Measurements from ENCODE around the gene HSP90AA1.

Gene HSP90AA1

DNA sequence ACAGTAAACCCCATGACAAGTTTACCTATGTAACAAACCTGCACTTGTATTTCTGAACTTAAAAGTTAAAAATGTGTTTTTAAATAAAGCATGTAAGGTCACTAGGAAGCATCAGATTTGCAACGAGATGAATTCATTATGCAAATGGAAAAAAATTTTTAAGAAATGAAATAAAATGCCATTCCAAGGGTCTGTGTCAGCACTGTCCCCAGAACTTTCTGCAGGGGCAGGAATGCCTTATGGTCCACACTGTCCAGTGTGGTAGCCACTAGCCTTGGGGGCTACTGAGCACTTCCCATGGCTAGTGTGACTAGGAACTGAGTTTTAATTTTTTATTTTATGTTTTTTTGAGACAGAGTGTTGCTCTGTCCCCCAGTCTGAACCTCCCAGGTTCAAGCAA is 49.2 kb downstream of the HSP90AA1 start:
- no peak for DNase-seq

DNA sequence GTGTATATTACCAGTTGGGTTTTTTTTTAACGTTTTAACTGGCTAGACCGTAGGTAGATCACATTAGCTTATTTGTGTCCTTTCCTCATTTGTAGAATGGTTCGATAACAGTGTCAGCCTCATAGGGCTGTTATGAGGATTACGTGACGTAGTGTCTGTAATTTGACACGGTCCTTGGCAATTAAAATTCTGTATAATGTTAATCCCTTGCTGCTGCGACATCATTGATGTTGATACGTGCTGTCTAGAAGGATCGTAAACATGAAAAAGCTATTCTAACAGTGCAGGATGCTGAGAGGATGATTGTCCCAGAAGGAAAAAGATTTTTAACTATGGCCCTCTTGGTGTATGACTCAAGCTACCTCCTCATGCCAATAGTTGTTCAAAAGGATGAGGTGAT is 50.9 kb downstream of the HSP90AA1 start:
- DNase-seq = no peak

DNA sequence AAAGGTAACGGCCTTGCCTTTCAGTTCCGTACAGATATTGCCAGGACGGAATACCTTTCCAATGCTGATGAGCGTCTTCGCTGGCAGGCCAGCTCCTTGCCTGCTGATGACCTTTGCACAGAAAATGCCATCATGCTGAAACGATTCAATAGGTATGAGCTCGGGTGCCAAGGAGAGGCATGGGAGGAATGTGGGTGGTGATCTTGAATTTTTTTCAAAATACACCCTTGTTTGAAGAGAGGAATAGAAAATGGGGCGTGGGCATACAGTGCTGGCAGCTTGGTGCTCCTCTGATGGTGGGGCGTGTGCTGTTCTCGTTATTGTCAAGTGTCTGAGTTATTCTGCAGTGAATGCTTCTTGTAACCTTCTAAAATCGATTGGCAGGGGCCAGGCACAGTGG is 52.5 kb downstream of the HSP90AA1 start:
- no peak for DNase-seq

DNA sequence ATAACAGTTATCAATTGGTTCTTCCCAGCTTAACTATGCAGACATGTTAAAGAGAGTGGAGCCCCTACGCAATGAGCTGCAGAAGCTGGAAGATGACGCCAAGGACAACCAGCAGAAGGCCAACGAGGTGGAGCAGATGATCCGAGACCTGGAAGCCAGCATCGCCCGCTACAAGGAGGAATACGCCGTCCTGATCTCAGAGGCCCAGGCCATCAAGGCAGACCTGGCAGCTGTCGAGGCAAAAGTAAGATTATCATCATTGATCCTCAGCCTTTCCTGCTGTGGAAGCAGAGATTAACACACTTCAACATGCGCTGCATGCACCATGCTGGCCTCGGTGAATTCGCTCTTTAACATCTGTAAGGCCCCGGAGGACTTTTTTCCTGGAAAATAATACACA is 53.6 kb downstream of the HSP90AA1 start:
- DNase-seq = no peak
